GM18502 (cell line): ENCODE results near the gene ORC2.
"Not testable (repeated sequence)": the region's sequence is repeated elsewhere in the genome, so short reads cannot be mapped to it uniquely, and the experiment has no call there.

Experiments
- ATAC-seq: cut with Tn5 transposase; IDR thresholded peaks from one replicate; pipeline ENCODE4 v1.9.1; 2021; ENCODE audit warnings: mild to moderate bottlenecking; ENCODE audit not compliant: unreplicated experiment, poor library complexity

ORC2 gene

GRCh38 chr2:200963124-200963917, at the start of gene ORC2:
Gene ORC2, minus strand, starts transcription at chr2:200963660. Its CDS starts 5,537 bp downstream, at chr2:200958123.
- ATAC-seq, result peak; percentile 94

- ATAC-seq, result no peak
These were observed 44.9 kb upstream of the ORC2 start for GRCh38 chr2:201008296-201008829.

GRCh38 chr2:201007584-201007998, 44.1 kb upstream of the ORC2 start:
- no peak for ATAC-seq

GRCh38 chr2:201006704-201007103, 43.2 kb upstream of the ORC2 start:
- no peak for ATAC-seq

GRCh38 chr2:201004370-201004769, 40.9 kb upstream of the ORC2 start:
- no peak for ATAC-seq

- no peak for ATAC-seq
These were observed 29.6 kb upstream of the ORC2 start for GRCh38 chr2:200993097-200993496.

- ATAC-seq, result no peak
These were observed 23.7 kb upstream of the ORC2 start for GRCh38 chr2:200987137-200987536.

GRCh38 chr2:200985799-200986198, 22.3 kb upstream of the ORC2 start:
- no peak for ATAC-seq

GRCh38 chr2:200976710-200977109, 13.2 kb upstream of the ORC2 start:
- no peak for ATAC-seq

GRCh38 chr2:200975672-200976071, 12.2 kb upstream of the ORC2 start:
- ATAC-seq, result no peak

GRCh38 chr2:200970057-200970456, 6.6 kb upstream of the ORC2 start:
- not testable (repeated sequence) for ATAC-seq

GRCh38 chr2:200968735-200969134, 5.3 kb upstream of the ORC2 start:
- ATAC-seq, result no peak

- ATAC-seq, result no peak
These were observed 4.7 kb upstream of the ORC2 start for GRCh38 chr2:200968162-200968561.

- no peak for ATAC-seq
These were observed 3.3 kb upstream of the ORC2 start for GRCh38 chr2:200966770-200967169.

GRCh38 chr2:200964498-200964897, 1.0 kb upstream of the ORC2 start:
- ATAC-seq, result no peak

- ATAC-seq, result peak; percentile 10
These were observed 425 bp upstream of the ORC2 start for GRCh38 chr2:200963918-200964252.

- peak; percentile 12 for ATAC-seq
These were observed 693 bp downstream of the ORC2 start for GRCh38 chr2:200962811-200963123.

- ATAC-seq, result no peak
These were observed 1.8 kb downstream of the ORC2 start for GRCh38 chr2:200961674-200962073.

- no peak for ATAC-seq
These were observed 13.1 kb downstream of the ORC2 start for GRCh38 chr2:200950378-200950777.

GRCh38 chr2:200945395-200945729, 18.1 kb downstream of the ORC2 start:
- no peak for ATAC-seq

- no peak for ATAC-seq
These were observed 18.7 kb downstream of the ORC2 start for GRCh38 chr2:200944467-200945394.
